ENCODE measurements around the gene TUBB6. TPM values are rescaled to one million over a fixed set of nuclear protein-coding genes. Genes with fewer than 3 reads are reported as not detected.

TUBB6 gene
- total RNA-seq, 3 donors from 2014 or later: 197 to 316 (median 302) TPM

DNA sequence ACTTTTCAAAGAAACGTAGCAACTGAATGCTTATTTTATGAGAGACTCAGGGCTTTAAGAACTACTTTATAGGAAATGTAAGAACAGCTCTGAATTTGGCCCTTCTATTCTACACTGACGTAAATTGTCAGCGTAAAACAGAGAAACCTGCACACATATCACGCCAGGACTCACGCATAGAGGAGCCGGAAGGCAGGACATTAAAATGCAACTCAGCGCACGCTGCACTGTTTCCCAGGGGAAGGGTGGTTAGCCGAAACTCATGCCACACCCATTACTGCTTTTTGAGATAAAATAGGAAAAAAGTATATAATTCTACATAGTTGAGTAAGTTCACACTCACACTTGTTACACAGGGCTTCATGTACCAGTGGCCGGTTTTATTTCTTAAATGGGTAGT lies 7.4 kb downstream of the TUBB6 start:
- Histone ChIP-seq H3K4me1 (no peaks in the 10 kb centered on the region), H3K36me3 (no peaks in the 10 kb centered on the region), H3K27me3 (no peaks in the 10 kb centered on the region), H3K4me3 (no peak overlapping the region), H3K27ac (peak overlapping the region in 1 of 2 donors; percentile 26), H3K9me3 (peaks cover 0 to 8% of the 10 kb centered on the region in 2 donors)
- DNase-seq (ENCODE audit: low spot score in 2 of 2): no peak
- TF ChIP-seq, protein P1, sequence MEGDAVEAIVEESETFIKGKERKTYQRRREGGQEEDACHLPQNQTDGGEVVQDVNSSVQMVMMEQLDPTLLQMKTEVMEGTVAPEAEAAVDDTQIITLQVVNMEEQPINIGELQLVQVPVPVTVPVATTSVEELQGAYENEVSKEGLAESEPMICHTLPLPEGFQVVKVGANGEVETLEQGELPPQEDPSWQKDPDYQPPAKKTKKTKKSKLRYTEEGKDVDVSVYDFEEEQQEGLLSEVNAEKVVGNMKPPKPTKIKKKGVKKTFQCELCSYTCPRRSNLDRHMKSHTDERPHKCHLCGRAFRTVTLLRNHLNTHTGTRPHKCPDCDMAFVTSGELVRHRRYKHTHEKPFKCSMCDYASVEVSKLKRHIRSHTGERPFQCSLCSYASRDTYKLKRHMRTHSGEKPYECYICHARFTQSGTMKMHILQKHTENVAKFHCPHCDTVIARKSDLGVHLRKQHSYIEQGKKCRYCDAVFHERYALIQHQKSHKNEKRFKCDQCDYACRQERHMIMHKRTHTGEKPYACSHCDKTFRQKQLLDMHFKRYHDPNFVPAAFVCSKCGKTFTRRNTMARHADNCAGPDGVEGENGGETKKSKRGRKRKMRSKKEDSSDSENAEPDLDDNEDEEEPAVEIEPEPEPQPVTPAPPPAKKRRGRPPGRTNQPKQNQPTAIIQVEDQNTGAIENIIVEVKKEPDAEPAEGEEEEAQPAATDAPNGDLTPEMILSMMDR (IDR thresholded peaks at IDR 0.05): no peak
- TF ChIP-seq POLR2AphosphoS5 (IDR thresholded peaks at IDR 0.05) (no peak), POLR2A (IDR thresholded peaks at IDR 0.05) (no peak)
- intact Hi-C loops (cut with DNase I; ENCODE audit: low total_unique reads): no loop called here

DNA sequence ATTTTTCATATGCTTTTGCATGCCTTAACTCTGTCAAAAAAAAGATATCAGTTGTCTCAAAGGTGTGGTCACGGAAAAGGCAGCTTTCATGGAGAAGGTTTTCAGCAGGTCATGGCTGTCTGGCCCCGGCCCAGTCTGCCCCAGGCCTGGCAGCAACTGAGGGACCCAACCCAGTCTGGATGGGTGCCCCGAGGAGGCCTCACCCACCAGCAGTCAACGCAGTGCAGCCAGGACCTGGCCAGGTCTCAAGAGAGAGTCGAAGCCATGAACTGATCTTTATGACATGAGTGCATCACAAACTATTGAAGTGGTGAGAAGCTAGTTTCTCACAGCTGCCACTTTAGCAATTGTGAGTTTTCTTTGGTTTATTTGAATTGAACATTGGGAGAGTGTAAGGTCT lies 7.9 kb downstream of the TUBB6 start:
- Histone ChIP-seq H3K4me1 (no peaks in the 10 kb centered on the region), H3K27me3 (no peaks in the 10 kb centered on the region), H3K9me3 (peaks cover 0 to 8% of the 10 kb centered on the region in 2 donors), H3K27ac (peak overlapping the region; percentile 14 to 63), H3K4me3 (no peak overlapping the region), H3K36me3 (no peaks in the 10 kb centered on the region)
- intact Hi-C loops (cut with DNase I; ENCODE audit: low total_unique reads): no loop called here
- TF ChIP-seq POLR2A (IDR thresholded peaks at IDR 0.05) (no peak), POLR2AphosphoS5 (IDR thresholded peaks at IDR 0.05) (no peak)
- TF ChIP-seq, protein P1 (IDR thresholded peaks at IDR 0.05): no peak
- DNase-seq (ENCODE audit: low spot score in 2 of 2): no peak

DNA sequence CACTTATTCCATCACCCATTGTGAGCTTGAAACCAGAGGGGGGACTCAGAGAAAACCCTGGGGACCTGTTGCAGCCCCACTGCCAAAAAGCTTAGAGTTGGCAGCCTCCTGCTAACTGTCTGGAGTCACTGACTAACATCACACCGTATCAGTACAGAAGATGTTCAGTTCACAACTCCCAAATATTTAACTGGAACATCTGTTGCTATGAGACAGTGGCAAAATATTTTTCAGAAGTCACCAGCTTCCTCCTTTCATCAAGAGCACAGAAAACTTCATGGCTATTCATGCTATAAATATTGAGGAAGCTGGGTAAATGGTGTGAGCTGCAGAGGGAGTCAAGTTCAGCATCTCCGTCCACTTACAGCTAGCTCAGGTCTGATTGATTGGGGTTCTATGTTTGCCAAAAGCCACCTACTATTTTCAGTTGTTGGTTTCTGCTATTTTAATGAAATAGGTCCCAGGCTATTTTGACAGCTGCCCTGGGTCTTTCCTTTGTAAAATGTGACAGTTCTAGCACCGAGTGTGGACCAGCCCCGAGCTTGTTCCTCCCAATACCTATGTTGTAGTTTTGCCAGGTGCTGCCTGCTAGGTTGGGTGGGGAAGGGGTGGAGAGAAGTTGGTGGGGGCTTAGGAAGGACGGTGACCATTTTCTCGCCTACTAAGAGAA lies 9.8 kb downstream of the TUBB6 start:
- Histone ChIP-seq H3K27ac (peak overlapping the region; percentile 58 to 70), H3K4me1 (no peaks in the 10 kb centered on the region), H3K27me3 (no peaks in the 10 kb centered on the region), H3K4me3 (no peak overlapping the region), H3K36me3 (no peaks in the 10 kb centered on the region), H3K9me3 (no peaks in the 10 kb centered on the region)
- no peak for DNase-seq (ENCODE audit: low spot score in 2 of 2)
- no peak for TF ChIP-seq POLR2A (IDR thresholded peaks at IDR 0.05)
- TF ChIP-seq POLR2AphosphoS5 (IDR thresholded peaks at IDR 0.05): no peak
- TF ChIP-seq, protein P1 (IDR thresholded peaks at IDR 0.05): no peak
- intact Hi-C loops (cut with DNase I; ENCODE audit: low total_unique reads): no loop called here

DNA sequence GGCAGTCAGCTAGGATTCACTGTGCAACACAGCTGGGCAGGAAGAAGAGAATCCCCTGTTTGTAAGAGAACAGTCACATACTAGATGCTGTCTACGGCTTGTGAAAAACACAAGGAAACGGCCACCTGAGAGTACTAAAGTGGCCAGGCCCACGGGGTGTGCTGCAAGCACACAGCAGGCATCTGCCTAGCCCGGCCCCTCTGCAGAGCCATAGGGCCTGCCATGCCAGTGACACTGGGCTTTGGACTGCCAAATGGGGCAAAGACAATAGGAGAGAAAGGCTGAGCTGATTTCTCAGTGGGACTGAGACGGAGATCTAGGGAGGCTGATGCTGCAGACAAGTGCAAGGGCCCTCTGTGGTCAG lies 10.3 kb downstream of the TUBB6 start:
- peak overlapping the region; percentile 58 to 70 for H3K27ac ChIP-seq
- TF ChIP-seq, protein P1 (IDR thresholded peaks at IDR 0.05): no peak
- TF ChIP-seq POLR2AphosphoS5 (IDR thresholded peaks at IDR 0.05): no peak
- no peaks in the 10 kb centered on the region for H3K27me3 ChIP-seq
- no peak overlapping the region for H3K4me3 ChIP-seq
- H3K4me1 ChIP-seq: no peaks in the 10 kb centered on the region
- H3K36me3 ChIP-seq: no peaks in the 10 kb centered on the region
- intact Hi-C loops (cut with DNase I; ENCODE audit: low total_unique reads): no loop called here
- DNase-seq (ENCODE audit: low spot score in 2 of 2): no peak
- H3K9me3 ChIP-seq: no peaks in the 10 kb centered on the region

DNA sequence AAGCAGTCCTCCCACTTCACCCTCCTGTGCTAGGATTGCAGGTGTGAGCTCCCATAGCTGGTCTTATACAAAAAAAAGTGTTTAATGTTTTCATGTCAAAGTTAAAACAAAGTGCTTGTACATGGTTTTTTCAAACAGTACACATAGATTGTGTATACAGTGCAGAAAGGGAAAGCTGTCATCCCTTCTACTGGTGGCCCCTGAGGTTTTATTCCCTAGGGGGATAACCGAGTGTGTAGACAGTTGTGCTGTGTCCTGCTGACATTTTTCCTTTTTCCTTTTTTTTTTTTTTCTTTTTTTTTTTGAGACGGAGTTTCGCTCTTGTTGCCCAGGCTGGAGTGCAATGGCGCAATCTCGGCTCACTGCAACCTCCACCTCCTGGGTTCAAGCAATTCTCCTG lies 10.8 kb downstream of the TUBB6 start:
- no peaks in the 10 kb centered on the region for H3K4me1 ChIP-seq
- H3K4me3 ChIP-seq: no peak overlapping the region
- H3K9me3 ChIP-seq: no peaks in the 10 kb centered on the region
- intact Hi-C loops (cut with DNase I; ENCODE audit: low total_unique reads): no loop called here
- no peak overlapping the region for H3K27ac ChIP-seq
- DNase-seq (ENCODE audit: low spot score in 2 of 2): no peak
- H3K27me3 ChIP-seq: no peaks in the 10 kb centered on the region
- H3K36me3 ChIP-seq: no peaks in the 10 kb centered on the region
- TF ChIP-seq, protein P1 (IDR thresholded peaks at IDR 0.05): no peak
- TF ChIP-seq POLR2A (IDR thresholded peaks at IDR 0.05) (no peak), POLR2AphosphoS5 (IDR thresholded peaks at IDR 0.05) (no peak)

Measured in breast epithelium (tissue), 4 donors.